Gastrocnemius medialis (tissue), 4 donors: ENCODE data around the gene AMBP. TPM values are rescaled to one million over a fixed set of nuclear protein-coding genes. Genes with fewer than 3 reads are reported as not detected.

Experiments used
- ATAC-seq, 2 donors: fragments of 150-250 bp; one replicate each; pipeline ENCODE4 v1.9.1; 2016
- DNase-seq, 2 donors: peaks; one replicate each; pipeline ENCODE4 v3.0.0-alpha.2; 2019
- H3K27ac ChIP-seq, 4 donors: fragments of 200-600 bp; sonication (generic); 1 replicate in 1 of 4; 2 replicates in 3 of 4; pipeline ENCODE4 v1.5.1; 2016 to 2018; ENCODE audit warnings: mild to moderate bottlenecking in 2 of 4, moderate library complexity in 1 of 4
- H3K27me3 ChIP-seq, 3 donors: fragments of 200-600 bp; sonication (generic) in 2 of 3; 1 replicate in 1 of 3; 2 replicates in 2 of 3; pipeline versions ENCODE4 v1.5.1 to v1.6.0; 2016 to 2019; ENCODE audit warnings: mild to moderate bottlenecking in 1 of 3, moderate library complexity in 1 of 3
- H3K36me3 ChIP-seq, 2 donors: fragments of 200-600 bp; sonication (generic) in 1 of 2; one replicate each; pipeline ENCODE4 v1.5.1; 2017 to 2018
- H3K4me1 ChIP-seq, 2 donors: fragments of 200-600 bp; sonication (generic) in 1 of 2; one replicate each; pipeline ENCODE4 v1.5.1; 2016 to 2017; ENCODE audit warnings: mild to moderate bottlenecking in 2 of 2
- H3K4me3 ChIP-seq, 4 donors: fragments of 200-600 bp; sonication (generic) in 3 of 4; 1 replicate in 1 of 4; 2 replicates in 3 of 4; pipeline ENCODE4 v1.5.1; 2016 to 2019; ENCODE audit warnings: mild to moderate bottlenecking in 2 of 4
- H3K9me3 ChIP-seq, 3 donors: fragments of 200-600 bp; sonication (generic) in 2 of 3; 1 replicate in 1 of 3; 2 replicates in 2 of 3; pipeline ENCODE4 v1.5.1; 2016 to 2019
- POLR2A ChIP-seq, 2 donors: fragments of 450-650 bp; IDR thresholded peaks; one replicate each; pipeline ENCODE4 v1.6.1; 2017; ENCODE audit warnings: antibody characterized with exemption in 2 of 2, mild to moderate bottlenecking in 2 of 2, moderate library complexity in 2 of 2
- in situ Hi-C, 4 donors: fragments of 200-750 bp; cut with MboI; loops; one replicate each; pipeline versions ENCODE4 v1.15.0 to v1.8.0; 2017; ENCODE audit warnings: low sequenced_read_pairs in 4 of 4
- intact Hi-C: fragments of 100-400 bp; cut with DNase I; formaldehyde crosslinking; loops from one replicate; pipeline ENCODE4 v1.15.1; 2023; ENCODE audit warnings: low total_unique reads
- total RNA-seq, 4 donors: library from RNA; depleted of rRNA; stranded (reverse); fragments of >200 nt; gene quantifications; one replicate each; pipeline versions ENCODE4 v1.1.0 to v1.2.3, GENCODE V29; 2016
- TF ChIP-seq, protein P1 (sequence below), 5 experiments: fragments of 450-650 bp in 3 of 5; fragments of 200-600 bp in 2 of 5; sonication (generic) in 2 of 5; IDR thresholded peaks in 4 of 5; conservative IDR thresholded peaks in 1 of 5; 1 replicate in 4 of 5; 2 replicates in 1 of 5; pipeline ENCODE4 v1.5.1; 2016 to 2019; ENCODE audit warnings: antibody characterized with exemption in 5 of 5, mild to moderate bottlenecking in 3 of 5, moderate library complexity in 3 of 5

Gene AMBP
- total RNA-seq, 4 donors from 2014 or later: 3.2 to 7.2 TPM; not detected in 2

DNA sequence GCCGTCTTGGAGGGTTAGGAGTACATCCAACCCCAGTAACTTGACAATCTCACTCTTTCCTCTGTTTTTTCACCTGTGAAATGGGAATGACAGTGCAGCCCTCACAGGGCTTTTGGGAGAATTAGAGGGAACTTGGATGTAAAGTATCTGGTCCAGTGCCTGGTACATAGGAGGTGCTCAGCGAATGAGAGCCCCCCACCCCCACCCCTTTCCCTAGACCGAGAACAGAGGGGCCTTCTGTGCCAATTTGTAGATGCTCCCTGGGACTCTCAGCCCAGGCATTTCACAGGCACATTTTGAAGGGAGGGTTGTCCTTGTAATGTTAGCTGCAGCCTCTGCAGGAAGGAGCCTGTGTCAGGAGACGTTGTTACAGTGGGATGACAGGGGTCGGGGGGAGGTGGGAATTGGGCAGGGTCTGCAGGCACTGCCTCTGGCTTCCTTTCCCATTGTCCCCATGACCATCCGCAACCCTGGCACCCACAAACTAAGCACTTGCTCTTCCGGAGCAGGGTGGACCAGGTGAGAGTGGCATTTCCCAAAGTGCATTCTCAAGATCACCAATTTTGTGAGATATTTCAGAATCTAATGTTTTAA lies 47.0 kb downstream of the AMBP start:
- Histone ChIP-seq H3K9me3 (no peaks in the 10 kb centered on the region), H3K4me1 (no peaks in the 10 kb centered on the region), H3K4me3 (no peak overlapping the region), H3K36me3 (no peaks in the 10 kb centered on the region), H3K27me3 (no peaks in the 10 kb centered on the region), H3K27ac (no peak overlapping the region)
- intact Hi-C loops (loop anchor here (5.0 to 10.0 kb wide), 2 partner anchors 224 to 346 kb away; no protein-coding TSS in a partner anchor), in situ Hi-C loops (loop anchor here in 3 of 4 donors (10.0 to 25.0 kb wide), 3 partner anchors 219 to 344 kb away; no protein-coding TSS in a partner anchor)
- DNase-seq: no peak
- TF ChIP-seq, protein P1, sequence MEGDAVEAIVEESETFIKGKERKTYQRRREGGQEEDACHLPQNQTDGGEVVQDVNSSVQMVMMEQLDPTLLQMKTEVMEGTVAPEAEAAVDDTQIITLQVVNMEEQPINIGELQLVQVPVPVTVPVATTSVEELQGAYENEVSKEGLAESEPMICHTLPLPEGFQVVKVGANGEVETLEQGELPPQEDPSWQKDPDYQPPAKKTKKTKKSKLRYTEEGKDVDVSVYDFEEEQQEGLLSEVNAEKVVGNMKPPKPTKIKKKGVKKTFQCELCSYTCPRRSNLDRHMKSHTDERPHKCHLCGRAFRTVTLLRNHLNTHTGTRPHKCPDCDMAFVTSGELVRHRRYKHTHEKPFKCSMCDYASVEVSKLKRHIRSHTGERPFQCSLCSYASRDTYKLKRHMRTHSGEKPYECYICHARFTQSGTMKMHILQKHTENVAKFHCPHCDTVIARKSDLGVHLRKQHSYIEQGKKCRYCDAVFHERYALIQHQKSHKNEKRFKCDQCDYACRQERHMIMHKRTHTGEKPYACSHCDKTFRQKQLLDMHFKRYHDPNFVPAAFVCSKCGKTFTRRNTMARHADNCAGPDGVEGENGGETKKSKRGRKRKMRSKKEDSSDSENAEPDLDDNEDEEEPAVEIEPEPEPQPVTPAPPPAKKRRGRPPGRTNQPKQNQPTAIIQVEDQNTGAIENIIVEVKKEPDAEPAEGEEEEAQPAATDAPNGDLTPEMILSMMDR (IDR thresholded peaks at IDR 0.05 in 4 of 5, conservative IDR thresholded peaks at IDR 0.05 in 1 of 5): no peak
- no peak for ATAC-seq

- H3K36me3 ChIP-seq: no peaks in the 10 kb centered on the region
- TF ChIP-seq POLR2A (IDR thresholded peaks at IDR 0.05): no peak
- TF ChIP-seq, protein P1 (IDR thresholded peaks at IDR 0.05 in 4 of 5, conservative IDR thresholded peaks at IDR 0.05 in 1 of 5): no peak
- no peaks in the 10 kb centered on the region for H3K9me3 ChIP-seq
- ATAC-seq (no peak), DNase-seq (no peak)
- in situ Hi-C loops: loop anchor here in 3 of 4 donors (10.0 to 25.0 kb wide), 3 partner anchors 218 to 343 kb away; no protein-coding TSS in a partner anchor
- H3K4me1 ChIP-seq: no peaks in the 10 kb centered on the region
- H3K4me3 ChIP-seq: no peak overlapping the region
- no peak overlapping the region for H3K27ac ChIP-seq
- intact Hi-C loops: loop anchor here (5.0 to 10.0 kb wide), 2 partner anchors 223 to 346 kb away; no protein-coding TSS in a partner anchor
- H3K27me3 ChIP-seq: no peaks in the 10 kb centered on the region
Observed at GRCh38 chr9:114030364-114030763, 47.7 kb downstream of the AMBP start.

DNA sequence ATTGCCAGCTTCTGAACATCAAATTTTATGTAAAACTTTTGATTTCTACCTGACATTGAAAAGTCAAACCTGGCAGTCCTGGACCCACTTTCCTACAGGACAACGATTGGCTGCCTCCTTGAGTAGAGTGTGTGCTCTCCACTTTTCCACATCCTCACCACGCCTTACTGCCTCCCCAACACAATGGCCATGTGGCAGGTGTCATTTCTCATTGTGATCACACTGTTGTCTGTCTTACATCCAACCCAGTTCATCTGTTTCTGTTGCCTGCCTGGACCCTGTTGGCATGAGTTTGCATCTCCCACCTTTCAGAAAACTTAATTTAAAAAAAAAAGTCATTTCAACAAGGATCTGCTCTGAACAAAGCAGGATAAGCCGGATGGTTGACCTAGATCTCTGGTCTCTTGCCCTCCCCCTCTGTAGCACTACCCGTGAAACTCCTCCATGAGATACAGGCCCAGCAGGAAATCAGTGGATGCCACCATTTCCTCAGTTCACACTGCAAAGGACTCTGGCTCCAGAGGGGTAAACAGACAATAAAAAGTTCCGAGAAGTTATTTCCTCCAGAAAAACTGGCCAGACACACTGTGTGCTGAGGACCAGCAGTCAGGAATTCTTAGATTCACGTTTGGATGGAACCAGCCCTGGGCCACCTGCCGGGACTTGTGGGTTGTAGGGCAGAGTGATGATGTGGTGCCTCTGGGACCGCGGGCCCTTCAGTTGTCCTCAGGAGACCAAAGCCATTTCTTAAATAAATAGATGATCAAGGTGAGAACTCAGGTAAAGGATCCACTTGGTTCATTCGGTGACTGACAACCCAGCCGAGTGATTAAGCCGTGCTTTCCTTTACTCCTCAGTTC lies 48.6 kb downstream of the AMBP start:
- DNase-seq (no peak), ATAC-seq (no peak)
- Histone ChIP-seq H3K27me3 (no peaks in the 10 kb centered on the region), H3K9me3 (no peaks in the 10 kb centered on the region), H3K4me1 (no peaks in the 10 kb centered on the region), H3K4me3 (no peak overlapping the region), H3K36me3 (no peaks in the 10 kb centered on the region), H3K27ac (no peak overlapping the region)
- in situ Hi-C loops (loop anchor here in 3 of 4 donors (10.0 to 25.0 kb wide), 3 partner anchors 217 to 342 kb away; no protein-coding TSS in a partner anchor), intact Hi-C loops (loop anchor here (5.0 to 10.0 kb wide), 2 partner anchors 222 to 345 kb away; no protein-coding TSS in a partner anchor)
- TF ChIP-seq, protein P1 (IDR thresholded peaks at IDR 0.05 in 4 of 5, conservative IDR thresholded peaks at IDR 0.05 in 1 of 5): no peak

- Histone ChIP-seq H3K4me1 (no peaks in the 10 kb centered on the region), H3K9me3 (peaks cover 0 to 4% (median 0%) of the 10 kb centered on the region in 3 donors), H3K4me3 (no peak overlapping the region), H3K27ac (no peak overlapping the region), H3K27me3 (no peaks in the 10 kb centered on the region), H3K36me3 (no peaks in the 10 kb centered on the region)
- in situ Hi-C loops: loop anchor here in 2 of 4 donors (25.0 kb wide), 2 partner anchors 216 to 341 kb away; no protein-coding TSS in a partner anchor
- intact Hi-C loops: no loop called here
- TF ChIP-seq POLR2A (IDR thresholded peaks at IDR 0.05): no peak
- TF ChIP-seq, protein P1 (IDR thresholded peaks at IDR 0.05 in 4 of 5, conservative IDR thresholded peaks at IDR 0.05 in 1 of 5): no peak
- no peak for ATAC-seq
- no peak for DNase-seq
Observed at GRCh38 chr9:114028646-114029045, 49.5 kb downstream of the AMBP start.
